ENCODE measurements around the gene TMX4. TPM values are rescaled to one million over a fixed set of nuclear protein-coding genes. Genes with fewer than 3 reads are reported as not detected.

Gene TMX4
- total and polyA plus RNA-seq, 2 experiments from 2014 or later: 2.5 to 7.5 TPM

DNA sequence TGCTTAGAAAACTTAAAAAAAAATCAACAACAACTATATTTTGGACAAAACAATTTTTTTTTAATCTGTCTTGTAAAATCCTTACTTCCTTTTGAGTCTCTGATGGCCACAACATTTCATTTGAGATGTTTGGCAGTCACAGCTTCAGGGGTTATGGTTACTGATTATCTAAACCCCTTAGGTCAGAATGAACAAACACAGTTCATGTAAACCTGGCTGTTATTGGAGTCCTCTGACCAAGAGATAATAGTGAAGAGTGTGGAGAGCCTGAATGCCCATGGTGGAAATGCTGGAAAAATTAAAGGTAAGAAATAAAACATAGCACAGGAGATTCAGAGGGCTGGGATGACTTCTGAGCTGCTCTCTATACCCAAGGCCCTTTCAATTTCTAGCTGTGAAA lies 38.2 kb downstream of the TMX4 start:
- peaks cover 23% of the 10 kb centered on the region for H3K4me1 Mint-ChIP-seq
- Histone ChIP-seq H3K4me2 (no peak overlapping the region), H3K36me3 (ENCODE audit: insufficient read depth) (no peaks in the 10 kb centered on the region), H3K4me1 (ENCODE audit: insufficient read depth) (peaks cover 6% of the 10 kb centered on the region; the same call in 1 of the 2 replicates), H3K27ac (ENCODE audit: low read depth) (no peak overlapping the region), H2AFZ (no peak overlapping the region), H3K9me2 (ENCODE audit: insufficient read depth) (no peaks in the 10 kb centered on the region), H3F3A (replicated peaks; ENCODE audit: low read depth) (no peaks in the 10 kb centered on the region), H3K79me2 (replicated peaks; ENCODE audit: insufficient read depth) (no peaks in the 10 kb centered on the region), H3K27me3 (ENCODE audit: insufficient read depth) (no peaks in the 10 kb centered on the region), H4K20me1 (replicated peaks; ENCODE audit: insufficient read depth) (no peaks in the 10 kb centered on the region), H3K4me3 (no peak overlapping the region)
- H3K27ac Mint-ChIP-seq: no peak overlapping the region
- DNase-seq (ENCODE audit: low spot score): no peak
- H3K36me3 Mint-ChIP-seq (ENCODE audit: low read depth): no peaks in the 10 kb centered on the region
- no peak for ATAC-seq
- TF ChIP-seq CREB1 (CRISPR knock-in tag; IDR thresholded peaks at IDR 0.05; ENCODE audit: low read depth) (no peak), JUNB (IDR thresholded peaks at IDR 0.05; ENCODE audit: unreplicated experiment) (no peak), REST (IDR thresholded peaks at IDR 0.05; ENCODE audit: unreplicated experiment) (no peak), EZH2 (IDR thresholded peaks at IDR 0.05; ENCODE audit: low read depth, unreplicated experiment) (no peak), POLR2AphosphoS5 (IDR thresholded peaks at IDR 0.05; ENCODE audit: low read depth) (no peak), ZNF331 (CRISPR knock-in tag; IDR thresholded peaks at IDR 0.05; ENCODE audit: low read depth) (no peak), ZNF462 (CRISPR knock-in tag; IDR thresholded peaks at IDR 0.05) (no peak), NANOG (IDR thresholded peaks at IDR 0.05; ENCODE audit: borderline replicate concordance) (no peak), ZNF114 (CRISPR knock-in tag; IDR thresholded peaks at IDR 0.05) (no peak), EZH2phosphoT487 (IDR thresholded peaks at IDR 0.05; ENCODE audit: unreplicated experiment) (no peak), STAT1 (IDR thresholded peaks at IDR 0.05; ENCODE audit: unreplicated experiment) (no peak)
- TF ChIP-seq, protein P1, sequence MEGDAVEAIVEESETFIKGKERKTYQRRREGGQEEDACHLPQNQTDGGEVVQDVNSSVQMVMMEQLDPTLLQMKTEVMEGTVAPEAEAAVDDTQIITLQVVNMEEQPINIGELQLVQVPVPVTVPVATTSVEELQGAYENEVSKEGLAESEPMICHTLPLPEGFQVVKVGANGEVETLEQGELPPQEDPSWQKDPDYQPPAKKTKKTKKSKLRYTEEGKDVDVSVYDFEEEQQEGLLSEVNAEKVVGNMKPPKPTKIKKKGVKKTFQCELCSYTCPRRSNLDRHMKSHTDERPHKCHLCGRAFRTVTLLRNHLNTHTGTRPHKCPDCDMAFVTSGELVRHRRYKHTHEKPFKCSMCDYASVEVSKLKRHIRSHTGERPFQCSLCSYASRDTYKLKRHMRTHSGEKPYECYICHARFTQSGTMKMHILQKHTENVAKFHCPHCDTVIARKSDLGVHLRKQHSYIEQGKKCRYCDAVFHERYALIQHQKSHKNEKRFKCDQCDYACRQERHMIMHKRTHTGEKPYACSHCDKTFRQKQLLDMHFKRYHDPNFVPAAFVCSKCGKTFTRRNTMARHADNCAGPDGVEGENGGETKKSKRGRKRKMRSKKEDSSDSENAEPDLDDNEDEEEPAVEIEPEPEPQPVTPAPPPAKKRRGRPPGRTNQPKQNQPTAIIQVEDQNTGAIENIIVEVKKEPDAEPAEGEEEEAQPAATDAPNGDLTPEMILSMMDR (conservative IDR thresholded peaks at IDR 0.05; ENCODE audit: low read depth in 2 of 2): no peak
- TF ChIP-seq, protein P2, sequence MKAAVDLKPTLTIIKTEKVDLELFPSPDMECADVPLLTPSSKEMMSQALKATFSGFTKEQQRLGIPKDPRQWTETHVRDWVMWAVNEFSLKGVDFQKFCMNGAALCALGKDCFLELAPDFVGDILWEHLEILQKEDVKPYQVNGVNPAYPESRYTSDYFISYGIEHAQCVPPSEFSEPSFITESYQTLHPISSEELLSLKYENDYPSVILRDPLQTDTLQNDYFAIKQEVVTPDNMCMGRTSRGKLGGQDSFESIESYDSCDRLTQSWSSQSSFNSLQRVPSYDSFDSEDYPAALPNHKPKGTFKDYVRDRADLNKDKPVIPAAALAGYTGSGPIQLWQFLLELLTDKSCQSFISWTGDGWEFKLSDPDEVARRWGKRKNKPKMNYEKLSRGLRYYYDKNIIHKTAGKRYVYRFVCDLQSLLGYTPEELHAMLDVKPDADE (IDR thresholded peaks at IDR 0.05): no peak
- no peak overlapping the region for H3K4me3 Mint-ChIP-seq
- H3K27me3 Mint-ChIP-seq (ENCODE audit: insufficient read depth, low read depth, poor library complexity): no peaks in the 10 kb centered on the region
- H3K9me3 Mint-ChIP-seq: no peaks in the 10 kb centered on the region

Measured in GM23338 (cell line).